Activated T-helper 17 cell treated with anti-CD3 and anti-CD28 coated beads, Interleukin-2, amount 50 U/mL, for 72 hours (primary cell): Measurements from ENCODE around the gene BPIFB6. TPM values are rescaled to one million over a fixed set of nuclear protein-coding genes. Genes with fewer than 3 reads are reported as not detected.
"Not testable (repeated sequence)": the region's sequence is repeated elsewhere in the genome, so short reads cannot be mapped to it uniquely, and the experiment has no call there.

Experiments
- ATAC-seq: fragments of 150-1000 bp; cut with Tn5 transposase; replicated peaks from 2 replicates; pipeline ENCODE4 v1.10.0; 2021; ENCODE audit warnings: mild to moderate bottlenecking, moderate library complexity
- H3K27ac Mint-ChIP-seq: one replicate; pipeline ENCODE4 v1.8.0; 2022; ENCODE audit warnings: mixed read lengths
- H3K27me3 Mint-ChIP-seq: one replicate; pipeline ENCODE4 v1.8.0; 2022; ENCODE audit warnings: mixed read lengths
- H3K36me3 Mint-ChIP-seq: one replicate; pipeline ENCODE4 v1.8.0; 2022; ENCODE audit warnings: low read depth, mild to moderate bottlenecking, mixed read lengths
- H3K4me1 Mint-ChIP-seq: one replicate; pipeline ENCODE4 v1.8.0; 2022; ENCODE audit warnings: mixed read lengths
- H3K4me3 Mint-ChIP-seq: one replicate; pipeline ENCODE4 v1.8.0; 2022; ENCODE audit warnings: mild to moderate bottlenecking, mixed read lengths
- H3K9me3 Mint-ChIP-seq: one replicate; pipeline ENCODE4 v1.8.0; 2022; ENCODE audit warnings: mixed read lengths
- total RNA-seq, 2 donors: library from RNA; stranded (reverse); gene quantifications; one replicate each; pipeline ENCODE4 v1.2.3, GENCODE V29; 2022

BPIFB6 gene
- total RNA-seq, 2 donors from 2014 or later = not detected

DNA sequence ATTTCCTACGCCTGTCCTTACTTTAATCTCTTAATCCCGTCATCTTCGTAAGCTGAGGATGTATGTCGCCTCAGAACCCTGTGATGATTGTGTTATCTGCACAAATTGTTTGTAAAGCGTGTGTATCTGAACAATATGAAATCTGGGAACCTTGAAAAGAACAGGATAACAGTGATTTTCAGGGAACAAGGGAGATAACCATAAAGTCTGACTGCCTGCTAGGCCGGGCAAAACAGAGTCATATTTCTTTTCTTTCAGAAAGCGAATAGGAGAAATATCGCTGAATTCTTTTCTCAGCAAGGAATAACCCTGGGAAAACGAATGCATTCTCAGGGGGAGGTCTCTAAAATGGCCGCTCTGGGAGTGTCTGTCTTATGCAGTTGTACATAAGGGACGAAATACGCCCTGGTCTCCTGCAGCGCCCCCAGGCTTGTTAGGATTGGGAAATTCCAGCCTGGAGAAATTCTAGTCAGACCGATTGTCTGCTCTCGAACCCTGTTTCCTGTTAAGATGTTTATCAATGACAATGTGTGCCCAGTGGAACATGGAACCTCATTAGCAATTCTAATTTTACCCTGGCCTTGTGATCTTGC is 13.8 kb downstream of the BPIFB6 start:
- ATAC-seq, H3K27ac Mint-ChIP-seq, H3K9me3 Mint-ChIP-seq, H3K4me1 Mint-ChIP-seq, H3K36me3 Mint-ChIP-seq, H3K4me3 Mint-ChIP-seq, H3K27me3 Mint-ChIP-seq: not testable (repeated sequence)

GRCh38 chr20:33046412-33046811 is 15.0 kb downstream of the BPIFB6 start:
- H3K9me3 Mint-ChIP-seq = peaks cover 7% of the 10 kb centered on the region
- no peak overlapping the region for H3K27ac Mint-ChIP-seq
- no peaks in the 10 kb centered on the region for H3K4me1 Mint-ChIP-seq
- no peaks in the 10 kb centered on the region for H3K27me3 Mint-ChIP-seq
- ATAC-seq = no peak
- no peak overlapping the region for H3K4me3 Mint-ChIP-seq
- H3K36me3 Mint-ChIP-seq = no peaks in the 10 kb centered on the region

DNA sequence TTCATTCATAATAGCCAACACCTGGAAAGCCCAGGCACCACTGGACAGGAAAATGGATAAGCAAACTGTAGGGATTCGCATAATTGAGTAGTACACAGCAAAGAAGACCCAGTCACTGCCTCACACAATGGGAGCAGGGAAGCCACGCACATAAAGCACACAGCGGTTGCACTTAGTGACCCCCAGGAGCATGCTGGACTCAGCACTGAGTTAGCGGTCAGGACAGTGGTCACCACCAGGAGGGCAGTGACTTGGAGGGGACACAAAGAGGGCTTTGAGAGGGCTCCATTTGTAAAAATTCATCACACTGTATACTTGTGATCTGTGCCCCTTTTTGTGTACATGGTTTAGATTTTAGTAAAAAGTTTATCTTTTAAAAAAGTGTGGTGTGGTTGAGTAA is 19.9 kb downstream of the BPIFB6 start:
- Mint-ChIP-seq H3K27me3 (no peaks in the 10 kb centered on the region), H3K4me1 (no peaks in the 10 kb centered on the region), H3K4me3 (no peak overlapping the region), H3K36me3 (no peaks in the 10 kb centered on the region), H3K9me3 (no peaks in the 10 kb centered on the region), H3K27ac (no peak overlapping the region)
- no peak for ATAC-seq

GRCh38 chr20:33053291-33054106 is 22.1 kb downstream of the BPIFB6 start, which contains the start of gene BPIFB3:
BPIFB3 (plus strand) TSS chr20:33053903; CDS start chr20:33055436, 1,533 bp downstream.
- H3K4me1 Mint-ChIP-seq = no peaks in the 10 kb centered on the region
- H3K36me3 Mint-ChIP-seq = no peaks in the 10 kb centered on the region
- H3K27me3 Mint-ChIP-seq = no peaks in the 10 kb centered on the region
- ATAC-seq = no peak
- H3K4me3 Mint-ChIP-seq = no peak within 1 kb of the TSS
- no peak within 1 kb of the TSS for H3K27ac Mint-ChIP-seq
- H3K9me3 Mint-ChIP-seq = no peaks in the 10 kb centered on the region

DNA sequence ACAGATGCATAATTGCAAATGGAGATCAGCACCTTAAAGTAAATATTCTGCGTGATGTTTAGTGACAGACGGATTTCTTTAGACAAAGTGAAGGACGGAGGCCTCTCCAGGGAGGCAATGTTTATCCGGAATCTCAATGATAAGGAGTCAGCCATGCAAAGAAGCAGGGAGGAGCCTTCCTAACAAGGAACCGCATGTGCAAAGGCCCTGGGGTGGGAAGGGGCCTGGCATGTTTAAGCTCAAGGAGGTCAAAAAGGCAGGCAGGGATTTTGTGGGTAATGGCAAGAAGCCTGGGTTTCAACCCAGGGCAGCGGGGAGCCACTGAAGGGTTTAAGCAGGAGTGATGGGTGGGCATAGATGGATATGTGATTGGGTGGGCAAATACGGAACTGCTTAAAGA is 22.9 kb downstream of the BPIFB6 start:
- ATAC-seq = no peak
- Mint-ChIP-seq H3K4me3 (no peak overlapping the region), H3K27ac (no peak overlapping the region), H3K4me1 (no peaks in the 10 kb centered on the region), H3K9me3 (no peaks in the 10 kb centered on the region), H3K27me3 (no peaks in the 10 kb centered on the region), H3K36me3 (no peaks in the 10 kb centered on the region)

GRCh38 chr20:33054791-33055190 is 23.3 kb downstream of the BPIFB6 start:
- no peaks in the 10 kb centered on the region for H3K27me3 Mint-ChIP-seq
- no peak for ATAC-seq
- no peaks in the 10 kb centered on the region for H3K4me1 Mint-ChIP-seq
- no peaks in the 10 kb centered on the region for H3K9me3 Mint-ChIP-seq
- H3K27ac Mint-ChIP-seq = no peak overlapping the region
- H3K36me3 Mint-ChIP-seq = no peaks in the 10 kb centered on the region
- H3K4me3 Mint-ChIP-seq = no peak overlapping the region

- no peaks in the 10 kb centered on the region for H3K27me3 Mint-ChIP-seq
- no peak for ATAC-seq
- no peaks in the 10 kb centered on the region for H3K9me3 Mint-ChIP-seq
- no peaks in the 10 kb centered on the region for H3K4me1 Mint-ChIP-seq
- no peak overlapping the region for H3K27ac Mint-ChIP-seq
- no peak overlapping the region for H3K4me3 Mint-ChIP-seq
- H3K36me3 Mint-ChIP-seq = no peaks in the 10 kb centered on the region
Measured at GRCh38 chr20:33059136-33059535, 27.7 kb downstream of the BPIFB6 start.

- no peaks in the 10 kb centered on the region for H3K4me1 Mint-ChIP-seq
- no peaks in the 10 kb centered on the region for H3K36me3 Mint-ChIP-seq
- H3K27ac Mint-ChIP-seq = no peak overlapping the region
- ATAC-seq = no peak
- H3K27me3 Mint-ChIP-seq = no peaks in the 10 kb centered on the region
- no peak overlapping the region for H3K4me3 Mint-ChIP-seq
- no peaks in the 10 kb centered on the region for H3K9me3 Mint-ChIP-seq
Measured at GRCh38 chr20:33059741-33060390, 28.4 kb downstream of the BPIFB6 start.

DNA sequence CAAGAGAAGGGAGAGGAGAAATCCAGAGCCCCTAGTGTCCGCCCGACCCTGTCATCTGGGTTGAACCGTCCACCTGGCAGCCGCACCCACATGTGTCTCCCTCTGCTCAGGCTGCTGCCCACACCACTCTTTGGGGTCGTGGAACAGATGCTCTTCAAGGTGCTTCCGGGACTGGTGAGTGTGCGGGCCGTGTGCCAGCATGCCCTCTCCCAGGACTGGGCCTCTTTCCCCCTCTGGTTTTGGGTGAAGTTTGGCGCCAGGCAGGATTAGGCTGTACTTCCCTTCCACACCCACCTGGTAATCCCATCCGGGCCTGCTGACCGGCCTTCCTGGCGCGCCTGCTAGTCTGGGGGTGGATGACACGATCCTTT is 30.2 kb downstream of the BPIFB6 start:
- no peak for ATAC-seq
- Mint-ChIP-seq H3K4me1 (no peaks in the 10 kb centered on the region), H3K9me3 (no peaks in the 10 kb centered on the region), H3K27me3 (no peaks in the 10 kb centered on the region), H3K4me3 (no peak overlapping the region), H3K27ac (no peak overlapping the region), H3K36me3 (no peaks in the 10 kb centered on the region)

- Mint-ChIP-seq H3K9me3 (no peaks in the 10 kb centered on the region), H3K27ac (no peak overlapping the region), H3K27me3 (no peaks in the 10 kb centered on the region), H3K36me3 (no peaks in the 10 kb centered on the region), H3K4me3 (no peak overlapping the region), H3K4me1 (no peaks in the 10 kb centered on the region)
- no peak for ATAC-seq
Measured at GRCh38 chr20:33062105-33062824, 30.8 kb downstream of the BPIFB6 start.

- Mint-ChIP-seq H3K4me1 (peaks cover under 1% of the 10 kb centered on the region), H3K9me3 (no peaks in the 10 kb centered on the region), H3K27ac (no peak overlapping the region), H3K4me3 (no peak overlapping the region), H3K27me3 (no peaks in the 10 kb centered on the region), H3K36me3 (no peaks in the 10 kb centered on the region)
- ATAC-seq = no peak
Measured at GRCh38 chr20:33062825-33063149, 31.3 kb downstream of the BPIFB6 start.

GRCh38 chr20:33063271-33063670 is 31.8 kb downstream of the BPIFB6 start:
- Mint-ChIP-seq H3K36me3 (no peaks in the 10 kb centered on the region), H3K9me3 (no peaks in the 10 kb centered on the region), H3K4me3 (no peak overlapping the region), H3K27me3 (no peaks in the 10 kb centered on the region), H3K27ac (no peak overlapping the region), H3K4me1 (peaks cover 4% of the 10 kb centered on the region)
- ATAC-seq = no peak

DNA sequence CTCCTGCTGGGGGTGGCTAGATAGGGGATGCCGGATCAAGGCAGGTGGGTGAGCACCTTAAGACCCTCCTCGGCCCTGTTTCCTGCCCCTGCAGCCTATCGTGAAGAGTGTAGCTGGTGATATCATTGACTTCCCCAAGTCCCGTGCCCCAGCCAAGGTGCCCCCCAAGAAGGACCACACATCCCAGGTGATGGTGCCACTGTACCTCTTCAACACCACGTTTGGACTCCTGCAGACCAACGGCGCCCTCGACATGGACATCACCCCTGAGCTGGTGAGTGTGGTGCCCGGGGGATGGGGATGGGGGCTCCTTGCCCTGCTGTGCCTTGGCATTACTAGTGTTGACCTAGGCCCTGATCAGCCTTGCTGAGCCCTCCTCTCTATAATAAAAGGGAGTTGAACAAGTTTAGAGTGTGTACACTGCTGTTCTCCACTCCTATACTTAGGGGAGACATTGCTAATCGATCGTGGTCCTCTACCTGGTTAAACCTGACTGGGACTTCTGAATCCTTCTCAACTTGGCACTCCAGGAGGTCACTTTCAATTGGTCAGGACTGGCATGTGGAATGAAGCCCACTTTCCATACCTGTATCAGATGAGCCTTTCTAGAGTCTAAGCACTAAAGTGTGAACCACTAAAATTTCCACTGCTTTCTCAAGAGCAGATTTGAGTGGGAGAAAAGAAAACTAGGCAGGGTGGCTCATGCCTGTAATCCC is 33.3 kb downstream of the BPIFB6 start:
- no peak for ATAC-seq
- Mint-ChIP-seq H3K27me3 (no peaks in the 10 kb centered on the region), H3K9me3 (no peaks in the 10 kb centered on the region), H3K4me3 (no peak overlapping the region), H3K27ac (no peak overlapping the region), H3K36me3 (no peaks in the 10 kb centered on the region), H3K4me1 (peaks cover 4% of the 10 kb centered on the region)

DNA sequence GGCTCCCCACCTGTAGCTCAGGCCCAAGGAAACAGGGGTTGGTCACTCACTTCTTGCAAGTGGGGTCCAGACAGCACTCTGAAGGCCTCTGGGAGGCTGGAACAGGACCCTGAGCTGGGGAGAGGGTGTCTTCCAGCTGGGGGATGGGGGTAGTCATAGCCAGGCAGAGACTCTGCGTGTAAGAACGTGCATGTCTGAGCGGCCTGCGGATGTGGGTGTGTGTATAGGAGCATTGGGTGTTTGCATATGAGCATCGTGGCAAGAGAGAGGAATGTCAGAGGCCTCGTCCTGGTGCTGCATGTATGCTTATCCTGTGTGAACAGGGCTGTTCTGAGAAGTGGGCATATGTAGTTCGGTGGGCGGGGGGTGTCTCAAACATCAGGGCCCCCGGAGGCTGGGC is 34.3 kb downstream of the BPIFB6 start:
- Mint-ChIP-seq H3K27me3 (no peaks in the 10 kb centered on the region), H3K9me3 (no peaks in the 10 kb centered on the region), H3K27ac (no peak overlapping the region), H3K4me1 (peaks cover 4% of the 10 kb centered on the region), H3K36me3 (no peaks in the 10 kb centered on the region), H3K4me3 (no peak overlapping the region)
- no peak for ATAC-seq
